Muscle layer of colon (tissue), 2 donors: ENCODE data around the gene DHRS4.
"Not testable (repeated sequence)": the region's sequence is repeated elsewhere in the genome, so short reads cannot be mapped to it uniquely, and the experiment has no call there.

Experiments used
- H3K27ac ChIP-seq: one replicate; pipeline ENCODE4 v1.7.0; 2013; ENCODE audit warnings: low read depth, mild to moderate bottlenecking, low read length, moderate library complexity
- H3K27me3 ChIP-seq, 2 donors: one replicate each; pipeline ENCODE4 v1.7.0; 2013; ENCODE audit warnings: low read length in 2 of 2, mild to moderate bottlenecking in 2 of 2; ENCODE audit not compliant: insufficient read depth in 2 of 2, control insufficient read depth in 1 of 2
- H3K36me3 ChIP-seq: one replicate; pipeline ENCODE4 v1.7.0; 2013; ENCODE audit warnings: mild to moderate bottlenecking, low read length; ENCODE audit not compliant: insufficient read depth
- H3K4me1 ChIP-seq: one replicate; pipeline ENCODE4 v1.7.0; 2013; ENCODE audit warnings: mild to moderate bottlenecking, low read length; ENCODE audit not compliant: insufficient read depth
- H3K4me3 ChIP-seq, 2 donors: one replicate each; pipeline ENCODE4 v1.7.0; 2013; ENCODE audit warnings: low read length in 2 of 2, low read depth in 1 of 2, mild to moderate bottlenecking in 1 of 2, moderate library complexity in 1 of 2
- H3K9ac ChIP-seq: one replicate; pipeline ENCODE4 v1.7.0; 2013; ENCODE audit warnings: low read length
- H3K9me3 ChIP-seq: one replicate; pipeline ENCODE4 v1.7.0; 2013; ENCODE audit warnings: mild to moderate bottlenecking, low read length
- donor health status: abdominal sarcoma.
- donor health status: Adenocarcinoma of cecum.

The DHRS4 gene

GRCh38 chr14:24013654-24014514 lies 60.3 kb downstream of the DHRS4 start:
- Histone ChIP-seq H3K27ac (no peak overlapping the region), H3K9me3 (no peaks in the 10 kb centered on the region), H3K36me3 (no peaks in the 10 kb centered on the region), H3K27me3 (no peaks in the 10 kb centered on the region), H3K9ac (no peak overlapping the region), H3K4me1 (peaks cover 7% of the 10 kb centered on the region), H3K4me3 (no peak overlapping the region)

DNA sequence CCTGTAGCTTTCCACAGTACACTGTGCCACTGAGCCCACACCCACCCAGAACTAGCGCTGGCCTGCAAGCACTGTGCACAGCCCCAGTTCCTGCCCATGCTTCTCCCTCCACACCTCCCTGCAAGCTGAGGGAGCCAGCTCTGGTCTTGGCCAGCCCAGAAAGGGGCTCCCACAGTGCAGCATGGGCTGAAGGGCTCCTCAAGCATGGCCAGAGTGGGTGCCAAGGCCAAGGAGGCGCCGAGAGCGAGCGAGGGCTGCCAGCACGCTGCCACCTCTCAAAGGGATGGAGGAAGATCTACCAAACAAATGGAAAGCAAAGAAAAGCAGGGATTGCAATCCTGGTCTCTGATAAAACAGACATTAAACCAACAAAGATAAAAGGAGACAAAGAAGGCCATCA lies 62.2 kb downstream of the DHRS4 start:
- not testable (repeated sequence) for H3K4me1 ChIP-seq, H3K27ac ChIP-seq, H3K4me3 ChIP-seq

More for the DNA sequence above, 62.2 kb downstream of the DHRS4 start:
- not testable (repeated sequence) for H3K27me3 ChIP-seq, H3K36me3 ChIP-seq, H3K9ac ChIP-seq, H3K9me3 ChIP-seq
